Caco-2 (cell line): ENCODE measurements around the gene RAP1A. TPM values are rescaled to one million over a fixed set of nuclear protein-coding genes. Genes with fewer than 3 reads are reported as not detected.

Source experiments
- BruUV-seq: library from RNA; stranded (reverse); fragments of 400-500 nt; replicated peaks from 2 replicates; lab custom pipeline; 2021; lab: Mats Ljungman, UMichigan
- CTCF ChIA-PET: fragments of 300-600 bp; sonication (Branson Sonifier 250); formaldehyde crosslinking; loops from one replicate; lab custom pipeline; 2022; ENCODE audit warnings: antibody characterized with exemption; lab: Charles Lee
- POLR2A ChIA-PET: fragments of 300-600 bp; sonication (Branson Sonifier 250); formaldehyde crosslinking; loops from one replicate; lab custom pipeline; 2022; ENCODE audit warnings: antibody characterized with exemption; lab: Charles Lee
- DNase-seq, 2 experiments: peaks; one replicate each; pipeline versions ENCODE4 v3.0.0 to v3.0.0-alpha.2; 2020 to 2022
- H3K27me3 ChIP-seq: replicated peaks from 2 replicates; pipeline ENCODE4 v1.6.0; 2011; ENCODE audit warnings: low read length; ENCODE audit not compliant: control insufficient read depth, insufficient read depth
- H3K36me3 ChIP-seq: 2 replicates; pipeline ENCODE4 v1.5.1; 2011; ENCODE audit warnings: low read length; ENCODE audit not compliant: control insufficient read depth, insufficient read depth
- H3K4me1 ChIP-seq: fragments of 250-450 bp; sonication (Bioruptor Pico); 2 replicates; pipeline ENCODE4 v1.5.1; 2020; ENCODE audit warnings: mild to moderate bottlenecking
- H3K4me3 ChIP-seq: 2 replicates; pipeline ENCODE4 v1.5.1; 2011; ENCODE audit warnings: low read depth, mild to moderate bottlenecking, control low read depth, low read length
- H3K9me3 ChIP-seq: fragments of 250-450 bp; sonication (Bioruptor Pico); 2 replicates; pipeline ENCODE4 v1.5.1; 2020; ENCODE audit warnings: mild to moderate bottlenecking, moderate library complexity
- H3K27ac Mint-ChIP-seq: one replicate; pipeline ENCODE4 v1.8.0; 2022; ENCODE audit warnings: mixed read lengths; ENCODE audit not compliant: unreplicated experiment
- H3K27me3 Mint-ChIP-seq: one replicate; pipeline ENCODE4 v1.8.0; 2022; ENCODE audit warnings: mixed read lengths; ENCODE audit not compliant: insufficient read depth, unreplicated experiment
- H3K36me3 Mint-ChIP-seq: one replicate; pipeline ENCODE4 v1.8.0; 2022; ENCODE audit warnings: mild to moderate bottlenecking, mixed read lengths; ENCODE audit not compliant: insufficient read depth, unreplicated experiment
- H3K4me1 Mint-ChIP-seq: one replicate; pipeline ENCODE4 v1.8.0; 2022; ENCODE audit warnings: low read depth, mixed read lengths; ENCODE audit not compliant: unreplicated experiment
- H3K4me3 Mint-ChIP-seq: one replicate; pipeline ENCODE4 v1.8.0; 2022; ENCODE audit warnings: mild to moderate bottlenecking, moderate library complexity, mixed read lengths; ENCODE audit not compliant: unreplicated experiment
- H3K9me3 Mint-ChIP-seq: one replicate; pipeline ENCODE4 v1.8.0; 2022; ENCODE audit warnings: mixed read lengths; ENCODE audit not compliant: unreplicated experiment
- CTCF ChIP-seq, 2 experiments: fragments of 200-600 bp in 1 of 2; IDR thresholded peaks; 1 replicate in 1 of 2; 2 replicates in 1 of 2; pipeline versions ENCODE4 v1.5.1 to v1.8.0; 2011 to 2022; ENCODE audit warnings: antibody characterized with exemption in 1 of 2, control low read depth in 1 of 2, inconsistent platforms in 1 of 2, low read depth in 1 of 2, low read length in 1 of 2, mild to moderate bottlenecking in 1 of 2, moderate library complexity in 1 of 2; ENCODE audit not compliant: insufficient read depth in 1 of 2, severe bottlenecking in 1 of 2, unreplicated experiment in 1 of 2
- intact Hi-C: fragments of 100-400 bp; cut with micrococcal nuclease; formaldehyde crosslinking; loops from one replicate; pipeline ENCODE4 v1.10.0; 2022; ENCODE audit not compliant: unreplicated experiment
- total RNA-seq: library from RNA; stranded (reverse); gene quantifications from 2 replicates; pipeline ENCODE4 v1.2.3, GENCODE V29; 2022

RAP1A gene
- total RNA-seq, 1 experiment from 2014 or later, result 64.1 TPM

- Mint-ChIP-seq H3K36me3 (peaks cover 36% of the 10 kb centered on the region), H3K27me3 (no peaks in the 10 kb centered on the region), H3K27ac (no peak overlapping the region), H3K4me3 (no peak overlapping the region), H3K9me3 (no peaks in the 10 kb centered on the region), H3K4me1 (no peaks in the 10 kb centered on the region)
- TF ChIP-seq CTCF (IDR thresholded peaks at IDR 0.05; ENCODE audit: insufficient read depth in 1 of 2, low read depth in 1 of 2, low read length in 1 of 2, severe bottlenecking in 1 of 2, unreplicated experiment in 1 of 2), result no peak
- ChIA-PET CTCF (no interaction called here), POLR2A (no interaction called here)
- intact Hi-C loops, result no loop called here
- peaks cover 6% of the 10 kb centered on the region for H3K4me1 ChIP-seq
- H3K9me3 ChIP-seq, result no peaks in the 10 kb centered on the region
- H3K27me3 ChIP-seq, result no peaks in the 10 kb centered on the region
- no TSS peak for BruUV-seq
- no peaks in the 10 kb centered on the region for H3K36me3 ChIP-seq
- no peak for DNase-seq
- no peak overlapping the region for H3K4me3 ChIP-seq
Observed at GRCh38 chr1:111706921-111707320, 87.3 kb downstream of the RAP1A start.

DNA sequence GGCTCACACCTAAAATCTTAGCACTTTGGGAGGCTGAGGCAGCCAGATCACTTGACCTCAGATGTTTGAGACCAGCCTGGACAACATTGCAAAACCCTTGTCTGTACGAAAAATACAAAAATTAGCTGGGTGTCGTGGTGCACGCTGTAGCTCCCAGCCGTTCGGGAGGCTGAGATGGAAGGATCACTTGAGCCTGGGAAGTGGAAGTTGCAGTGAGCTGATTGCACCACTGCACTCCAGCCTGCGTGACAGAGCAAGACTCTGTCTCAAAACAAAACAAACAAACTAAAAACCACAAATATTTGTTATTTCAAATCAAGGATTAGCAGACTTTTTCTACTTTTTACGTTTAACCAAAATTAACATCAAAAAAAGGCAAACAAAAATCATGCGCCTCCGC, 88.3 kb downstream of the RAP1A start:
- Mint-ChIP-seq H3K9me3 (no peaks in the 10 kb centered on the region), H3K36me3 (peaks cover 34% of the 10 kb centered on the region), H3K4me3 (no peak overlapping the region), H3K27ac (no peak overlapping the region), H3K4me1 (no peaks in the 10 kb centered on the region), H3K27me3 (no peaks in the 10 kb centered on the region)
- no peak for TF ChIP-seq CTCF (IDR thresholded peaks at IDR 0.05; ENCODE audit: insufficient read depth in 1 of 2, low read depth in 1 of 2, low read length in 1 of 2, severe bottlenecking in 1 of 2, unreplicated experiment in 1 of 2)
- BruUV-seq, result no TSS peak
- H3K4me3 ChIP-seq, result no peak overlapping the region
- POLR2A ChIA-PET, result no interaction called here
- H3K9me3 ChIP-seq, result no peaks in the 10 kb centered on the region
- CTCF ChIA-PET, result no interaction called here
- DNase-seq, result no peak
- H3K36me3 ChIP-seq, result no peaks in the 10 kb centered on the region
- intact Hi-C loops, result no loop called here
- no peaks in the 10 kb centered on the region for H3K27me3 ChIP-seq
- peaks cover 6% of the 10 kb centered on the region for H3K4me1 ChIP-seq

DNA sequence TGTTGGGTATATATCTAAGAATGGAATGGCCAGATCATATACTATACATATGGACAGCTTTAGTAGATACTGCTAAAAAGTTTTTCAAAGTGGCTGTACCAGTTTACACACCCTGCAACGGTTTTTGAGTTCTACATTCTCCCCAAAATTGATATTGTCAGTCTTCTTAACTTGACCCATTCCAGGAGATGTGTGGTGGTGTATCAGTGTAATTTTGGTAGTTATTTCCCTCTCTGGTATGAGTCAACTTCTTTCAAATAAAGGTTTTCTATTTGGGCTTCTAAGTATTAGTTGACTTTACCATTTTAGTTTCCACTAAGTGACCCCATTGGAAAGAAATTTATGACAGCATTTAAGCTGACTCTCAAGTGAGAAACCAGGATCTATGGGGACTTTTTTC, 90.4 kb downstream of the RAP1A start:
- H3K4me1 ChIP-seq, result peaks cover 4% of the 10 kb centered on the region
- H3K36me3 ChIP-seq, result no peaks in the 10 kb centered on the region
- ChIA-PET POLR2A (no interaction called here), CTCF (no interaction called here)
- intact Hi-C loops, result no loop called here
- no peaks in the 10 kb centered on the region for H3K4me1 Mint-ChIP-seq
- H3K9me3 ChIP-seq, result no peaks in the 10 kb centered on the region
- no peaks in the 10 kb centered on the region for H3K9me3 Mint-ChIP-seq
- TF ChIP-seq CTCF (IDR thresholded peaks at IDR 0.05; ENCODE audit: insufficient read depth in 1 of 2, low read depth in 1 of 2, low read length in 1 of 2, severe bottlenecking in 1 of 2, unreplicated experiment in 1 of 2), result no peak
- no peaks in the 10 kb centered on the region for H3K27me3 Mint-ChIP-seq
- H3K36me3 Mint-ChIP-seq, result peaks cover 29% of the 10 kb centered on the region
- DNase-seq, result no peak
- no TSS peak for BruUV-seq
- no peak overlapping the region for H3K4me3 Mint-ChIP-seq
- no peak overlapping the region for H3K4me3 ChIP-seq
- H3K27ac Mint-ChIP-seq, result no peak overlapping the region
- H3K27me3 ChIP-seq, result no peaks in the 10 kb centered on the region
